Measurements from ENCODE around the gene RGS12. TPM values are rescaled to one million over a fixed set of nuclear protein-coding genes. Genes with fewer than 3 reads are reported as not detected.

RGS12 gene
- total RNA-seq, 2 experiments from 2014 or later, result 8.6 to 8.8 TPM

DNA sequence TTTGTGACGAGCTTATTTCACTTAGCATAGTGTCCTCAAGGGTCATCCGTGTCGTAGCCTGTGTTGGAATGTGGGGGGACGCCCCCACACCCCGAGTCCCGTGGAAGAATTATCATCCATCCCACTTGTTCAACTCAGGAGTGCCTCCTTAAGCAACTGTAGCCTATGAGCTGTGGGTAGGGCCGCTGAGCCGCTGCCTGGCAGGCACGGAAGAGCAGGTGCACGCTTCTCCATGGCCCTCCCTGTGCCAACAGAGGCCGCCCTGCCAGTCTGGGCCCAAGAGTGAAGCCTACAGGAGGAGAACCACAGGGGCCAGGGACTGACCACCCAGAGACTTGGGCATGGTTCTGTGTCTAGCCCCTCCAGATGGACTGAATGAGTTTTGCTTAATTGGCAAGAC, 2.3 kb upstream of the RGS12 start:
- DNase-seq, result no peak
- intact Hi-C loops (cut with micrococcal nuclease), result no loop called here
- ChIA-PET CTCF (no interaction called here), POLR2A (interaction anchor here (1.3 kb wide), 1 partner anchor 28 kb away, joined by 3 read pairs; no protein-coding TSS in a partner anchor)
- Mint-ChIP-seq H3K4me1 (ENCODE audit: low read depth) (peaks cover 12% of the 10 kb centered on the region), H3K27me3 (peaks cover 14% of the 10 kb centered on the region), H3K27ac (no peak overlapping the region), H3K4me3 (no peak overlapping the region), H3K9me3 (no peaks in the 10 kb centered on the region), H3K36me3 (no peaks in the 10 kb centered on the region)

DNA sequence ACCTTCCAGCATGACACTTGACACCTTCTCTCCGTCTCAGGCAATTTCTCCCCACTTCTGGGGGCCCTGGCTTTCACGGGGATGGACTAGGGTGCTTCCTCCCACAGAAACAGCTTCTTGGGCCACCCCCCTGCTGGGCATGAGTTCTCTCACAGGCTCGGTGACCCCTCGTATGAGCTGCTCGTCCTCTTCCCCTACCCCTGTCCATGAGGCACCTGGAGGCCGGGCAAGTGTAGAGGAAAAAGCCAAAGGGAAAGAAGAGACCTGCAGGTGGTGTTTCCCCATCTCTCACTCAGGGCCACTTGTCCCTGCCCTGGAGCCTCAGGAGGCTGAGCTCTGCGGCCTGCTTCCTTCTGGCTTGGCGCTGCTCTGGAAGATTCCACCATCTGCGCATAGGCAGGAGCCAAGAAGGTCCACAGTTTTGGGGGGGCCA, 1.9 kb upstream of the RGS12 start:
- no peaks in the 10 kb centered on the region for H3K36me3 Mint-ChIP-seq

DNA sequence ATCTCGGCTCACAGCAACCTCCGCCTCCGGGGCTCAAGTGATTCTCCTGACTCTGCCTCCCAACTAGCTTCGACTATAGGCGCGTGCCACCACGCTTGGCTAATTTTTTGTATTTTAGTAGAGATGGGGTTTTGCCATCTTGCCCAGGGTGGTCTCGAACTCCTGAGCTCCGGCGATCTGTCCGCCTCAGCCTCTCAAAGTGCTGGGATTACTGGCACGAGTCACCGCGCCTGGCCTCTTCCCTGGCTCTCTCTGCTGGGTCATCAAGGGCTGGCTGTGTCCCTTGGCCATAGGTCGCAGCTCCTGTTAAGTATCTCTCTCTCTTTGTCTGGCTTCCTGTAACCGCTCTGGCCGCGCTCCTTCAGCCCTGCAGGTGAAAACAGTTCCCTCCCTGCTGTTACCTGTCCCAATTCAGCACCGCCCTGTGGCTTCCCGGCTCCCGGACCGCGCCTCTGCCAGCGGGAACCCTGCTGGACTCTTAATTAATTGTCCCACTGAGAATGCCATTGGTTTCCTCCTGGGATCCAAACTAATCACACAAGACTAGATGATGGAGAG, 1.3 kb upstream of the RGS12 start:
- no peak overlapping the region for H3K27ac Mint-ChIP-seq

More for the DNA sequence above, 1.9 kb upstream of the RGS12 start:
- Mint-ChIP-seq H3K4me1 (ENCODE audit: low read depth) (peaks cover 12% of the 10 kb centered on the region), H3K27me3 (peaks cover 14% of the 10 kb centered on the region), H3K4me3 (no peak overlapping the region), H3K27ac (no peak overlapping the region), H3K9me3 (no peaks in the 10 kb centered on the region)
- ChIA-PET CTCF (interaction anchor here (0.8 kb wide), 2 partner anchors 132 to 184 kb away, joined by 3 read pairs; no protein-coding TSS in a partner anchor), POLR2A (interaction anchor here (1.3 kb wide), 1 partner anchor 27 kb away, joined by 3 read pairs; no protein-coding TSS in a partner anchor)
- intact Hi-C loops (cut with micrococcal nuclease), result no loop called here
- no peak for DNase-seq

DNA sequence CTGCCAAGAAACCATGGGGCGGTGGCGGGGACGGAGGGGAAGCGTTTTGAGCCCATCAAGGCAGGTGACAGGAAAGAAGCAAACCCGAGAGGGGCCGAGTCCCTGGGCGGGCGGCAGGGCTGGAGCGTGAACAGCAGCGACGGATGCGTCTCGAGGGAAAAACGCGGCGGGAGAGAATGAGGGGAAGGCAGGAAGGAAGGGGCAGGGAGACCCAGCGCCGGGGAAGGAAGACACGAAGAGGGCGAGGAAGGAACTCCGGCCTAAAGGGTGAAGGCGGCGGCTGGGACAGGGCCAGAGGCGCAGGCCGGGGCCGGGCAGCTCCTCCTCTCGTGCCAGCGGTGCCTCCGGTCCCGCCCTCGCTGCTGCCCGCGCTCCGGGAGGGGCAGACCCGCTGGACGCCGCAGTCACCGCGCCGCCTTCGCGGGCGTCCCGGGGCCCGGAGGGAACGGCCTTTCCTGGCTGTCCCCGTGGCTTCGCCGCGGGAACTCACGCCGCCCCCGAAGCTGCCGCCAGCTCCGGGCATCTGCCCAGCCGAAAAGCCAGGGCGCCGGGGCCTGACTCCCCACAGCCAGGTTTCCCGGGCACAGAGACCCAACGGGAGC, 751 bp upstream of the RGS12 start:
- Mint-ChIP-seq H3K4me3 (peak overlapping the region; percentile 79), H3K27ac (no peak overlapping the region), H3K36me3 (no peaks in the 10 kb centered on the region), H3K9me3 (no peaks in the 10 kb centered on the region), H3K4me1 (ENCODE audit: low read depth) (peaks cover 12% of the 10 kb centered on the region), H3K27me3 (peaks cover 12% of the 10 kb centered on the region)
- ChIA-PET POLR2A (no interaction called here), CTCF (no interaction called here)
- peak; percentile 37 for DNase-seq
- intact Hi-C loops (cut with micrococcal nuclease), result loop anchor here (1.0 to 2.0 kb wide), 2 partner anchors 89 to 218 kb away; partner anchors contain the start of genes HTT and HTT-AS

More for the DNA sequence above, 1.3 kb upstream of the RGS12 start:
- H3K9me3 Mint-ChIP-seq, result no peaks in the 10 kb centered on the region
- peak overlapping the region; percentile 79 for H3K4me3 Mint-ChIP-seq
- intact Hi-C loops (cut with micrococcal nuclease), result no loop called here
- DNase-seq, result no peak
- peaks cover 12% of the 10 kb centered on the region for H3K4me1 Mint-ChIP-seq (ENCODE audit: low read depth)
- H3K27me3 Mint-ChIP-seq, result peaks cover 14% of the 10 kb centered on the region
- ChIA-PET CTCF (interaction anchor here (0.8 kb wide), 2 partner anchors 132 to 184 kb away, joined by 3 read pairs; no protein-coding TSS in a partner anchor), POLR2A (interaction anchor here (1.3 kb wide), 1 partner anchor 27 kb away, joined by 3 read pairs; no protein-coding TSS in a partner anchor)
- H3K36me3 Mint-ChIP-seq, result no peaks in the 10 kb centered on the region

DNA sequence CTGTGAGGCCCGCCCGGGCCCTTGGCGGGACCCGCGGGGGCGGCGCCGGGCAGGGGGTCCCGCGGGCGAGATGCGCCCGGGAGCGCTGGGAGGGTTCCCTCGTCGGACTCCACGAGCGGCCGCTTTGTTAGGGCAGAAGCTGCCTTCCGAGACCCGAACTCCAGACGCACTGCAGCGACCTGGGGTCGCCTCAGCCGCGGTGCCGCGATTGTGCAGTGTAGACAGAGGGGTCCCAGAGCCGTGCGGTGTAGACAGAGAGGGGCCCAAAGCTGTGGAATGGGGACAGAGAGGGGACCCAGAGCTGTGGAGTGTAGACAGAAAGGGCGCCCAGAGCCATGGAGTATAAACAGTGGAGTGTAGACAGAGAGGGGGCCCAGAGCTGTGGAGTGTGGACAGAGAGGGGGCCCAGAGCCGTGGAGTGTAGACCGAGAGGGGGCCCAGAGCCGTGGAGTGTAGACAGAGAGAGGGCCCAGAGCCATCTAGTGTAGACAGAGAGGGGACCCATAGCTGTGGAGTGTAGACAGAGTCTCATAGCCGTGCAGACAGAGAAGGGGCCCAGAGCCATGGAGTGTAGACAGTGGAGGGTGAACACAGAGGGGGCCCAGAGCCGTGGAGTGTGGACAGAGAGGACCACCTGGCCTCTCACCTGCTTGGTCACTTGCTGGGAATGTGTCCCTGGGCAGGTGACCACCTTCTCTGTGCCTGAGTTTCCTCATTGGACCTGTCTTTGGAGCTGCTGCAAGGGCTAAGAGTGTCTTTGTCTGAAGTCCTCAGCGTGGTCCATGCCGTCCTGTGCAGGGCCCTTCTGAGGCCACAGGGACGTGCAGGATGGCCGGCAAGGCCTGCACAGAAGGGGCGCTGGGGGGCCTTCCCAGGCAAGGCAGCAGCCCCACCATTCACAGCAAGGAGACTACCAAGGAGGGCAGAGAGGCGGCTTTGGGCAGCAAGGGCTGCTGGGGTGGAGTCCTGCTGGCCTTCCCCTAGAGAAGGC, 875 bp downstream of the RGS12 start:
- Mint-ChIP-seq H3K4me1 (ENCODE audit: low read depth) (peaks cover 12% of the 10 kb centered on the region), H3K27me3 (peaks cover 10% of the 10 kb centered on the region), H3K9me3 (no peaks in the 10 kb centered on the region), H3K27ac (peak overlapping the region; percentile 2), H3K36me3 (no peaks in the 10 kb centered on the region), H3K4me3 (peak overlapping the region; percentile 69)
- POLR2A ChIA-PET, result no interaction called here
- intact Hi-C loops (cut with micrococcal nuclease), result loop anchor here (2.0 kb wide), 1 partner anchor 91 kb away; no protein-coding TSS in a partner anchor
- CTCF ChIA-PET, result interaction anchor here (0.7 kb wide), 1 partner anchor 52 kb away, joined by 4 read pairs; no protein-coding TSS in a partner anchor
- no peak for DNase-seq

DNA sequence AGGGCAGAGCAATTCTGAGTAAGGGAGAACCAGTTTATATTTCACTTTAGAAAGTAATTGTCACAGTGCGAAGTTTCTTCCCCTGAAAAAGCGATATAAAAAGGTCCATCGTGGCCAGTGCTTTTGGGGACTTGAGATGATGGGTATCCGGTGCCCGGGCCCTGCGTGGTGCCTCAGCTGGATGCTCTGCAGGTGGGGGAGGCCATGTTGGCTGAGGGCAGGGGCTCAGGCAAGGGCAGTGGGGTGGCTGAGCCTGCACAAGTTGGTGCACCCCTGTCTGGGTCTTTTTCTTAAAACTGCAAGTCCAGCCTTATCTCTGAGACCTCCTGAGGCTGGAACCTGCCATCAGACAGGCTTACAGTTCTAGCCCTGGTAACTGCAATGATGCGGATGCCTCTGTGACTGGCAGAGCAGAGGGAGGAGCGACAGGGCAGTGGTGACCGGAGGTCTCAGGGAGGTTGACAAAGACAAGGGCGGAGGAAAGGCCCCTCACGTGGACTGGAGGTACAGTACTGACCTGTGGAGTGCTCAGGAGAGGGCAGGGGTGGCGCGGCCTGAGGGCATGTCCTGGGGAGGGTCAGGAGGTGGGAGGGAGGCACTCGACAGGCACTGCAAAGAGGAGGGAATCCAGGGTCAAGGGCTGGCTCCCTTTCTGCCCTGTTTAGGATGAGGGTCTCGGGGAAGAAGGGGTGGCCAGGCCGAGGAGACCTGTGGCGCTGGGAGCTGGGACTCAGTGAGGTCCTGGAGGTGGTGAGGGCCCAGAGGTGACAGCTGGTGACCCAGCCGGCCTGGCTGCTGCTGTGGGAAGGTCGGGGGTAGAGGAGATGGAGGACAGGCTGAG, 1.8 kb downstream of the RGS12 start:
- no peaks in the 10 kb centered on the region for H3K9me3 Mint-ChIP-seq
- no peak overlapping the region for H3K27ac Mint-ChIP-seq
- peaks cover 12% of the 10 kb centered on the region for H3K4me1 Mint-ChIP-seq (ENCODE audit: low read depth)
- H3K4me3 Mint-ChIP-seq, result no peak overlapping the region
- POLR2A ChIA-PET, result no interaction called here
- intact Hi-C loops (cut with micrococcal nuclease), result no loop called here
- peaks cover 5% of the 10 kb centered on the region for H3K27me3 Mint-ChIP-seq
- DNase-seq, result no peak
- CTCF ChIA-PET, result no interaction called here
- no peaks in the 10 kb centered on the region for H3K36me3 Mint-ChIP-seq

DNA sequence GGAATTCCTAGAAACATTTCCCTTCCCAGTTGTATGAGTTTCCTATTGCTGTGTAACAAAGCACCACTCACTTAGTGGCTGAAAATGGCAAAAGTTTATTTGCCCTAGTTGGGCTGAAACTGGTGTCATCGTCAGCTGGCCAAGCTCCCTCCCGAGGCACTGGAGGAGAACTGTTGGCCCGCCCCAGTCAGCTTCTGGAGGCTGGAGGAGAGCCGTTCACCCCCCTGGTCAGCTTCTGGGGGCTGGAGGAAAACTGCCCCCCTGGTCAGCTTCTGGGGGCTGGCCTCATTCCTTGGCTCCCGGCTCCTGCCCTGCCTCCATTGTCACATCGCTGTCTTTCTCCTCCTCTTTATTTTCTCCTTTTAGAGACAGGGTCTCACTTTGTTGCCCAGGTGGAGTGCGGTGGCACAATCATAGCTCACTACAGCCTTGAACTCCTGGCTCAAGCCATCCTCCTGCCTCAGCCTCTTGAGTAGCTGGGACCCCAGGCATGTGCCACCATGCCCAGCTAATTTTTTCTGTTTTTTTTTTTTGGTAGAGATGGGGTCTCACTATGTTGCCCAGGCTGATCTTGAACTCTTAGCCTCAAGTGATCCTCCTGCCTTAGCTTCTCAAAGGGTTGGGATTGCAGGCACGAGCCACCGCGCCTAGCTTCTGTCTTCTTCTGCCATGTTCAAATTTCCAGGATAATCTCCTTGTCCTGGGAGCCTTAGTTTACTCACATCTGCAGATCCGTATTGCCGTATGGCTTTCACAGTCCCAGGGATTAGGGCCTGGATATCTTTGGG, 3.2 kb downstream of the RGS12 start:
- CTCF ChIA-PET, result no interaction called here
- peaks cover 5% of the 10 kb centered on the region for H3K27me3 Mint-ChIP-seq
- H3K36me3 Mint-ChIP-seq, result no peaks in the 10 kb centered on the region
- POLR2A ChIA-PET, result no interaction called here
- no peak for DNase-seq
- no peak overlapping the region for H3K4me3 Mint-ChIP-seq
- H3K4me1 Mint-ChIP-seq (ENCODE audit: low read depth), result peaks cover 12% of the 10 kb centered on the region
- no peak overlapping the region for H3K27ac Mint-ChIP-seq
- no peaks in the 10 kb centered on the region for H3K9me3 Mint-ChIP-seq
- intact Hi-C loops (cut with micrococcal nuclease), result no loop called here

DNA sequence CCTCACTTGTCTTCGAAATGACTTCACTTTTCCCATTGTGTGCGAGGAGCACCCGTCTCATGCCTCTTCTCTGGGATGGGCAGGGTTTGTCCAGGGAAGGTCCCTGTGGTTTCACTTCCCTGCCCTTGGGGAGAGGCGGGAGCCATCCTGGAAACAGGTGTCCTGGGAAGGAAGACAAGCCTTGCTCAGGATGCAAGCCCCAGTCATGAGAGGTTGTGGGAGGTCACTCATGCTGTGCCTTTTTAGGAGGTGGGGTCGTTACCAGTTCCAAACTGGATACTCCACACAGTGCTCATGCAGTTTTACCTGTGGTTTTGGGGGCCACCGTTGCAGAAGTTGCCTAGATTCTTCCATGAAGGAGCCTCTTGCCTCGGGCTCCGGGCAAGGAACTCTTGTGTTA, 3.8 kb downstream of the RGS12 start:
- CTCF ChIA-PET, result no interaction called here

DNA sequence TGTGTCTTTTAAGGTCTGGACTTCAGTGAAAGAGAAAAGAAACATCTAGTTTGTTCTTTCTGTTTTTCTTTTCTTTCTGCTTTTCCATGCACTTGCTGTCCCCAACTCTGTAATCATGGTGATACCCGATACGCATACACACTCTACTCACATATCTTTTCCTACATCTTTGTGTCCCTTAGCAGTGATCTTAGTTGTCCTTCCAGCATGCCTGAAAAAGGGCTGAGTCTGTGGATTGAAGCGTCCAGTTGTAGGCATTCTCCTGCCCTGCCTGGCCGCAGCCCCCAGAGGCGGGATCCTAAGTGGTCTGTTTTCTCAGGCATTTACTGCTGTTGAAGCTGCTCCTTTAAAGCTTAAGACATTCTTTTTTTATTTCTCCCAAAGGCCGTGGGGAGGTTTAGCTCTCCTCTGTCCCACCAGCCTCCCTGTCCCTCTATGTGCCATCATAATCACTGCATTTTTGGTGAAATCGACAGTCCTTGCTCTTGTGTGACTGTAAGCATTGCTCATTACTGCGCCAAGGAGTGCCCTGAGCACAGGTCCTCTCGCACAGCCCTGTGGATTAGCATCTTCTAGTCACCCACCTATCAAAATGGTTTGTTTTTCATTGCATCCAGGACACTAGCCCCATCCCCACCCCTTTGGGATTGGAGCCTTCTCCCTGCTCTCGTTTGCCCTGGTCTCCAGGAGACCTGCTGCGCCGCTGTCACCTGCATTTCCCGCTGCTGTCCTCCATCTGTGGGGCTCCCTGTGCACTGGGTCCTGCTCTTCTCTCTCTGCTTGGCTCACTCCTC, 4.4 kb downstream of the RGS12 start:
- H3K27me3 Mint-ChIP-seq, result peaks cover 2% of the 10 kb centered on the region
- peaks cover 18% of the 10 kb centered on the region for H3K4me1 Mint-ChIP-seq (ENCODE audit: low read depth)
- POLR2A ChIA-PET, result no interaction called here
- DNase-seq, result no peak
- H3K27ac Mint-ChIP-seq, result no peak overlapping the region
- H3K4me3 Mint-ChIP-seq, result no peak overlapping the region
- intact Hi-C loops (cut with micrococcal nuclease), result no loop called here
- CTCF ChIA-PET, result no interaction called here
- no peaks in the 10 kb centered on the region for H3K36me3 Mint-ChIP-seq
- no peaks in the 10 kb centered on the region for H3K9me3 Mint-ChIP-seq

More for the DNA sequence above, 3.8 kb downstream of the RGS12 start:
- POLR2A ChIA-PET, result no interaction called here
- peaks cover 16% of the 10 kb centered on the region for H3K4me1 Mint-ChIP-seq (ENCODE audit: low read depth)
- intact Hi-C loops (cut with micrococcal nuclease), result no loop called here
- H3K4me3 Mint-ChIP-seq, result no peak overlapping the region
- peaks cover 3% of the 10 kb centered on the region for H3K27me3 Mint-ChIP-seq
- no peaks in the 10 kb centered on the region for H3K36me3 Mint-ChIP-seq
- H3K9me3 Mint-ChIP-seq, result no peaks in the 10 kb centered on the region
- DNase-seq, result no peak
- H3K27ac Mint-ChIP-seq, result no peak overlapping the region

DNA sequence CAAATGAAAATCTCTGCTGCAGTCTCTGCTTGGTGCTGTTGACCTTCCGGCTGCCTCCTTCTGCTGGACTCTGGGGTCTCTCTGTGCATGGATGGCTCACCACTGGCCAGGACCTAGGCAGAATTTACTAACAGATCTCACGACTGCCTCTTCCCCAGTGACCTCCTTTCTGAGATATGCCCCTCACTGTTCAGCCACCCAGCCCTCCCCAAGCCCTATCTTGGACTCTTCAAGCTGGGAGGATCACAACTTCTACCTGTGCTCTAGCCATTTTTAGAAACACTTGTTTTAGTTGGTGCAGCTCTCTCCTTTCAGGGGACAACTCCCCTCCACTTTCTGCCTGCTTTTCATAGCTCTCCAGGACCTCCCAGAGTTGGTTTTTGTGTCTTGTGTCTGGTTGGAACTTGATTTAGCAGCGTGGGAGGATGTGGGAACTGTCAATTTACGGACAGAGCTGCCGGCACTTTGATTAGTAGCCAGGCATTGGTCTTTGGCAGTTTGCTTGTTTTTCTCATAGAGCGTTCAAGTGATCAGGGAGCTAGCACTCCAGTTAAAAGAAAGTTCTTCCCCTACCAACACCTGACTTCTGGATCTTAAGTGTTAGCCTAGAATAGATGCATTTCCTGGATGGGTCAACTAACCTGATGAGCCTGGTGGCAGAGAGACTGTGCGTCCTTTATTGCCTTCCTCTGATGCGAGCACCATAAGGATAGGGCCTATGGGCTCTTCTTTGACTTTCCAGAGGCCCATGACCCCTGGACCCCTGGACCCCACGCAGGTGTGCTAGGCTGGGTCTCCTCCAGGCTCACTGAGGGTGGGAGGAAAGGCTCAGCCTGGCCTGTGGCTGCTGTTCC, 6.5 kb downstream of the RGS12 start:
- Mint-ChIP-seq H3K27ac (no peak overlapping the region), H3K9me3 (no peaks in the 10 kb centered on the region), H3K4me1 (ENCODE audit: low read depth) (peaks cover 32% of the 10 kb centered on the region), H3K36me3 (no peaks in the 10 kb centered on the region), H3K4me3 (no peak overlapping the region), H3K27me3 (no peaks in the 10 kb centered on the region)
- intact Hi-C loops (cut with micrococcal nuclease), result no loop called here
- CTCF ChIA-PET, result no interaction called here
- no peak for DNase-seq
- POLR2A ChIA-PET, result no interaction called here
